CD4-positive, alpha-beta T cell (primary cell): Measurements from ENCODE around the gene NDUFAF7. TPM values are rescaled to one million over a fixed set of nuclear protein-coding genes. Genes with fewer than 3 reads are reported as not detected.

ENCODE experiments used
- ATAC-seq: fragments of 200-7000 bp; cut with Tn5 transposase; one replicate; pipeline ENCODE4 v1.10.0; 2022; ENCODE audit warnings: mild to moderate bottlenecking; ENCODE audit not compliant: poor library complexity
- CTCF ChIA-PET: fragments of 350-600 bp; sonication (Branson Sonifier 250); formaldehyde crosslinking; loops from one replicate; lab custom pipeline; 2021; ENCODE audit warnings: antibody characterized with exemption, inconsistent platforms; lab: Charles Lee
- POLR2A ChIA-PET: fragments of 350-600 bp; sonication (Branson Sonifier 250); formaldehyde crosslinking; loops from one replicate; lab custom pipeline; 2021; ENCODE audit warnings: antibody characterized with exemption, inconsistent platforms; lab: Charles Lee
- DNase-seq, 14 experiments: peaks; one replicate each; pipeline ENCODE4 v3.0.0-alpha.2; 2013 to 2020; ENCODE audit warnings: mixed read lengths in 2 of 14
- H3K27ac ChIP-seq, 2 donors: one replicate each; pipeline versions ENCODE4 v1.5.1 to v1.7.0; 2013; ENCODE audit warnings: low read length in 2 of 2, low read depth in 1 of 2, mild to moderate bottlenecking in 1 of 2
- H3K27me3 ChIP-seq, 2 experiments: 1 replicate in 1 of 2; 2 replicates in 1 of 2; pipeline versions ENCODE4 v1.6.1 to v1.7.0; 2013; ENCODE audit warnings: low read length in 2 of 2, control low read depth in 1 of 2, mild to moderate bottlenecking in 1 of 2, moderate library complexity in 1 of 2; ENCODE audit not compliant: insufficient read depth in 2 of 2, control insufficient read depth in 1 of 2
- H3K36me3 ChIP-seq: one replicate; pipeline ENCODE4 v1.6.1; 2013; ENCODE audit warnings: low read length, control low read depth; ENCODE audit not compliant: insufficient read depth
- H3K4me1 ChIP-seq: one replicate; pipeline ENCODE4 v1.6.1; 2013; ENCODE audit warnings: low read length, control low read depth; ENCODE audit not compliant: insufficient read depth
- H3K4me3 ChIP-seq: one replicate; pipeline ENCODE4 v1.5.1; 2013; ENCODE audit warnings: mild to moderate bottlenecking, low read length, moderate library complexity
- H3K9me3 ChIP-seq, 2 experiments: 1 replicate in 1 of 2; 2 replicates in 1 of 2; pipeline versions ENCODE4 v1.6.1 to v1.7.0; 2013; ENCODE audit warnings: low read length in 2 of 2, mild to moderate bottlenecking in 2 of 2, control low read depth in 1 of 2, moderate library complexity in 1 of 2; ENCODE audit not compliant: control insufficient read depth in 1 of 2, insufficient read depth in 1 of 2
- H3K27ac Mint-ChIP-seq: one replicate; pipeline ENCODE4 v1.8.0; 2020; ENCODE audit warnings: mixed read lengths
- H3K27me3 Mint-ChIP-seq: one replicate; pipeline ENCODE4 v1.8.0; 2021; ENCODE audit warnings: mixed read lengths
- H3K36me3 Mint-ChIP-seq: one replicate; pipeline ENCODE4 v1.8.0; 2021; ENCODE audit warnings: low read depth, mixed read lengths
- H3K4me1 Mint-ChIP-seq: one replicate; pipeline ENCODE4 v1.8.0; 2021; ENCODE audit warnings: low read depth, mixed read lengths
- H3K4me3 Mint-ChIP-seq: one replicate; pipeline ENCODE4 v1.8.0; 2020; ENCODE audit warnings: mild to moderate bottlenecking, mixed read lengths
- H3K9me3 Mint-ChIP-seq: one replicate; pipeline ENCODE4 v1.8.0; 2020; ENCODE audit warnings: mixed read lengths
- intact Hi-C, 2 experiments: fragments of 100-400 bp; cut with DNase I in 1 of 2; cut with micrococcal nuclease in 1 of 2; formaldehyde crosslinking; loops; one replicate each; pipeline versions ENCODE4 v1.15.1 to v1.9.0; 2023 to 2025; cut with DNase I, micrococcal nuclease
- total RNA-seq, 174 experiments: library from RNA in 2 of 174; stranded (reverse) in 2 of 174; gene quantifications; one replicate each; pipeline ENCODE4 v1.2.3 and lab custom pipeline; 2021 to 2026
- TF ChIP-seq, protein P1 (sequence below): fragments of 200-600 bp; IDR thresholded peaks from one replicate; pipeline ENCODE4 v1.8.0; 2022; ENCODE audit warnings: antibody characterized with exemption, mild to moderate bottlenecking

Gene NDUFAF7
- total RNA-seq, 2 experiments from 2014 or later, result 21.4 to 24.1 TPM

DNA sequence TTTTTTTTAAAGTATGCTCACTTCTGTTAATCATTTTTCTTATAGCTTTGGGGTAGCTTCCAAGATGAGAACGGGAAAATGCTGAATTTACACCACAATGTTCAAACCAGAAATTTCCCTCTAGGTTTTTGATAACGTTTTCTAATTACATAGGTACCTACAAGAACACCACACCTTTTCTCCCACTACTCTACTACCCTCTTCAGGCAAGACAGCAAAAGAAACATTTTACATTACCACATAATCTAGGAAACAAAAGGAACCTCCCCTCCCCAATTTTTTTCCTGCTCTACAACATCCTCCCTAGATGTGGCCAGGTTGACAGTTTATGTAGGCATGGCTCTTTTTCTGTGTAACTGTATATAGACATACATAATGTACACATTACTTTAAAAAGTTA, 32.4 kb downstream of the NDUFAF7 start:
- H3K9me3 Mint-ChIP-seq, result no peaks in the 10 kb centered on the region
- H3K4me3 ChIP-seq, result no peak overlapping the region
- intact Hi-C loops, result no loop called here
- TF ChIP-seq, protein P1, sequence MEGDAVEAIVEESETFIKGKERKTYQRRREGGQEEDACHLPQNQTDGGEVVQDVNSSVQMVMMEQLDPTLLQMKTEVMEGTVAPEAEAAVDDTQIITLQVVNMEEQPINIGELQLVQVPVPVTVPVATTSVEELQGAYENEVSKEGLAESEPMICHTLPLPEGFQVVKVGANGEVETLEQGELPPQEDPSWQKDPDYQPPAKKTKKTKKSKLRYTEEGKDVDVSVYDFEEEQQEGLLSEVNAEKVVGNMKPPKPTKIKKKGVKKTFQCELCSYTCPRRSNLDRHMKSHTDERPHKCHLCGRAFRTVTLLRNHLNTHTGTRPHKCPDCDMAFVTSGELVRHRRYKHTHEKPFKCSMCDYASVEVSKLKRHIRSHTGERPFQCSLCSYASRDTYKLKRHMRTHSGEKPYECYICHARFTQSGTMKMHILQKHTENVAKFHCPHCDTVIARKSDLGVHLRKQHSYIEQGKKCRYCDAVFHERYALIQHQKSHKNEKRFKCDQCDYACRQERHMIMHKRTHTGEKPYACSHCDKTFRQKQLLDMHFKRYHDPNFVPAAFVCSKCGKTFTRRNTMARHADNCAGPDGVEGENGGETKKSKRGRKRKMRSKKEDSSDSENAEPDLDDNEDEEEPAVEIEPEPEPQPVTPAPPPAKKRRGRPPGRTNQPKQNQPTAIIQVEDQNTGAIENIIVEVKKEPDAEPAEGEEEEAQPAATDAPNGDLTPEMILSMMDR, result no peak
- CTCF ChIA-PET, result no interaction called here
- POLR2A ChIA-PET, result interaction anchor here (0.6 kb wide), 1 partner anchor 45 kb away, joined by 3 read pairs; no protein-coding TSS in a partner anchor
- H3K36me3 ChIP-seq, result peaks cover 24% of the 10 kb centered on the region
- no peaks in the 10 kb centered on the region for H3K9me3 ChIP-seq
- DNase-seq, result no peak
- H3K27ac Mint-ChIP-seq, result peak overlapping the region; percentile 22
- H3K27me3 ChIP-seq, result no peaks in the 10 kb centered on the region
- no peak for ATAC-seq
- H3K27me3 Mint-ChIP-seq, result no peaks in the 10 kb centered on the region
- H3K4me1 ChIP-seq, result no peaks in the 10 kb centered on the region
- no peak overlapping the region for H3K4me3 Mint-ChIP-seq
- peaks cover 7% of the 10 kb centered on the region for H3K4me1 Mint-ChIP-seq
- peaks cover 61% of the 10 kb centered on the region for H3K36me3 Mint-ChIP-seq
- no peak overlapping the region for H3K27ac ChIP-seq

DNA sequence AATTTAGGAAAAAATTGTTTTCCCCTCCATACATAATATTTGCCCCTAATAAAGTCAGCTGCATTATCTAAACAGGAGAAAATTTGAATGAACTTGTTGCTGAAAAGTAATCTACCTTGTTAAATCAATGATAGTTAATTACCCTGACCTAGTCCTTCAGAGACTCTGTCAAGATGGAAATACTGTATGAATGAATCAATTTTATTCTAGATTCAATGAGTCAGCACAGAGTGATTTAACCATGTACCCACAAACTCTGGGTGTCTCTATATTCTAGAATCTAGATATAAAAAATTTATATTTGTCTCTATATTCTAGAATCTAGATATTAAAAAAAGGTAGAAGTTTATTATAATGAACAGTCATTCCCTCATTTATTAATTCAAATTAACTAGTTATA, 36.2 kb downstream of the NDUFAF7 start:
- Mint-ChIP-seq H3K9me3 (no peaks in the 10 kb centered on the region), H3K27ac (no peak overlapping the region), H3K36me3 (peaks cover 70% of the 10 kb centered on the region), H3K4me3 (no peak overlapping the region), H3K4me1 (peaks cover 7% of the 10 kb centered on the region), H3K27me3 (no peaks in the 10 kb centered on the region)
- peaks cover 46% of the 10 kb centered on the region for H3K36me3 ChIP-seq
- ATAC-seq, result no peak
- intact Hi-C loops, result no loop called here
- no peak overlapping the region for H3K4me3 ChIP-seq
- no peaks in the 10 kb centered on the region for H3K9me3 ChIP-seq
- no peak for DNase-seq
- H3K4me1 ChIP-seq, result no peaks in the 10 kb centered on the region
- H3K27ac ChIP-seq, result no peak overlapping the region
- no peaks in the 10 kb centered on the region for H3K27me3 ChIP-seq
- TF ChIP-seq, protein P1, result no peak
- CTCF ChIA-PET, result no interaction called here
- POLR2A ChIA-PET, result no interaction called here

- TF ChIP-seq, protein P1, result no peak
- no peaks in the 10 kb centered on the region for H3K9me3 Mint-ChIP-seq
- no peak overlapping the region for H3K27ac ChIP-seq
- no peaks in the 10 kb centered on the region for H3K9me3 ChIP-seq
- DNase-seq, result no peak
- H3K36me3 ChIP-seq, result peaks cover 48% of the 10 kb centered on the region
- H3K36me3 Mint-ChIP-seq, result peaks cover 69% of the 10 kb centered on the region
- ChIA-PET CTCF (no interaction called here), POLR2A (no interaction called here)
- H3K27ac Mint-ChIP-seq, result no peak overlapping the region
- ATAC-seq, result no peak
- peaks cover 7% of the 10 kb centered on the region for H3K4me1 Mint-ChIP-seq
- no peak overlapping the region for H3K4me3 ChIP-seq
- no peaks in the 10 kb centered on the region for H3K4me1 ChIP-seq
- no peaks in the 10 kb centered on the region for H3K27me3 Mint-ChIP-seq
- H3K4me3 Mint-ChIP-seq, result no peak overlapping the region
- intact Hi-C loops, result no loop called here
- no peaks in the 10 kb centered on the region for H3K27me3 ChIP-seq
Observed at GRCh38 chr2:37268111-37268510, 36.7 kb downstream of the NDUFAF7 start.
